NB4 (cell line): ENCODE results near the gene SLC66A2.

ENCODE experiments used
- CTCF ChIP-seq: IDR thresholded peaks from one replicate; pipeline ENCODE4 v1.5.1; 2012; ENCODE audit warnings: low read depth, low read length
- MAX ChIP-seq: IDR thresholded peaks from 2 replicates; pipeline ENCODE4 v1.6.1; 2011; ENCODE audit warnings: low read depth, low read length
- POLR2A ChIP-seq: IDR thresholded peaks from 2 replicates; pipeline ENCODE4 v1.6.1; 2011; ENCODE audit warnings: mild to moderate bottlenecking; ENCODE audit not compliant: insufficient read length; ENCODE audit errors: extremely low read depth

- no peak for TF ChIP-seq CTCF
- TF ChIP-seq POLR2A, result no peak
- no peak for TF ChIP-seq MAX
These were observed 28.4 kb upstream of the SLC66A2 start for GRCh38 chr18:79979843-79980242.
